Stimulated activated naive CD8-positive, alpha-beta T cell treated with anti-CD3 and anti-CD28 coated beads, Interleukin-15, amount 100 ng/mL, for 72 hours (primary cell): ENCODE measurements around the gene MAPKAPK2.
A peak's percentile ranks its signal among the peaks of the same experiment; 100 is the strongest.

ENCODE experiments used
- ATAC-seq: fragments of 150-1000 bp; cut with Tn5 transposase; 2 replicates; pipeline ENCODE4 v1.10.0; 2021; ENCODE audit warnings: mild to moderate bottlenecking, moderate library complexity
- DNase-seq, 2 donors: peaks; one replicate each; pipeline ENCODE4 v3.0.0; 2021 to 2022
- H3K27ac Mint-ChIP-seq, 2 donors: one replicate each; pipeline ENCODE4 v1.8.0; 2022; ENCODE audit warnings: mild to moderate bottlenecking in 2 of 2, mixed read lengths in 2 of 2, moderate library complexity in 2 of 2
- H3K27me3 Mint-ChIP-seq: one replicate; pipeline ENCODE4 v1.8.0; 2022; ENCODE audit warnings: mixed read lengths
- H3K4me1 Mint-ChIP-seq: one replicate; pipeline ENCODE4 v1.8.0; 2022; ENCODE audit warnings: mild to moderate bottlenecking, mixed read lengths
- H3K4me3 Mint-ChIP-seq, 2 donors: one replicate each; pipeline ENCODE4 v1.8.0; 2022; ENCODE audit warnings: mild to moderate bottlenecking in 2 of 2, mixed read lengths in 2 of 2, moderate library complexity in 1 of 2
- H3K9me3 Mint-ChIP-seq, 2 donors: one replicate each; pipeline ENCODE4 v1.8.0; 2022; ENCODE audit warnings: mixed read lengths in 2 of 2

The MAPKAPK2 gene

GRCh38 chr1:206715120-206715519 is 30.4 kb downstream of the MAPKAPK2 start:
- Mint-ChIP-seq H3K27me3 (no peaks in the 10 kb centered on the region), H3K4me3 (no peak overlapping the region), H3K9me3 (no peaks in the 10 kb centered on the region), H3K4me1 (peaks cover 86% of the 10 kb centered on the region), H3K27ac (peak overlapping the region in 1 of 2 donors; percentile 30)
- DNase-seq (no peak), ATAC-seq (no peak)

DNA sequence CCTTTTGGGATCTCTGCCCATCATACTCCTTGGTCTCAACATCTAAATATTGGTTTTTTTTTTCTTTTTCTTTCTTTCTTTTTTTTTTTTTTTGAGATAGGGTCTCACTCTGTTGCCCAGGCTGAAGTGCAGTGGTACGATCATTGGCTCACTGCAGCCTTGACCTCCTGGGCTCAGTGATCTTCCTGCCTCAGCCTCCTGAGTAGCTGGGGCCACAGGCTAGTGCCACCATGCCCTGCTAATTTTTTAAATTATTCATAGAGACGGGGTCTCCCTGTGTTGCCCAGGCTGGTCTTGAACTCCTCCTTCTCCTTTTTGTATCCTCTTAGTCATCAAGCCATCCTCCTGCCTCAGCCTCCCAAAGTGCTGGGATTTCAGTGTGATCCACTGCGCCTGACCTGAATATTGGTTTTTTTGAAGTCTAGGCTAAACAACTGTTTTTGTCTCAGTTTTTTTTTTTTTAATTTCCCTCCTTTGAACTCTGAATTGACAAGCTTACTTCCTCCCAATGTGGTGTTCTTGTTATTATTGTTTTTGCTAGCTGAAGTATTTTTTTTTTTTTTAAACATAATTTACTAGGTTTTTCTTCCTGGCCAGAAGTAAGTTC is 30.9 kb downstream of the MAPKAPK2 start:
- Mint-ChIP-seq H3K4me1 (peaks cover 82% of the 10 kb centered on the region), H3K27ac (peak overlapping the region in 1 of 2 donors; percentile 24), H3K4me3 (peak overlapping the region; percentile 10 to 13), H3K27me3 (no peaks in the 10 kb centered on the region), H3K9me3 (no peaks in the 10 kb centered on the region)
- ATAC-seq (no peak), DNase-seq (no peak)

- peaks cover 88% of the 10 kb centered on the region for H3K4me1 Mint-ChIP-seq
- ATAC-seq (peak; percentile 31), DNase-seq (no peak)
- no peaks in the 10 kb centered on the region for H3K9me3 Mint-ChIP-seq
- H3K27ac Mint-ChIP-seq: peak overlapping the region; percentile 13 to 24
- no peaks in the 10 kb centered on the region for H3K27me3 Mint-ChIP-seq
- H3K4me3 Mint-ChIP-seq: peak overlapping the region; percentile 29 to 42
These were observed 31.6 kb downstream of the MAPKAPK2 start for GRCh38 chr1:206716159-206716869.

DNA sequence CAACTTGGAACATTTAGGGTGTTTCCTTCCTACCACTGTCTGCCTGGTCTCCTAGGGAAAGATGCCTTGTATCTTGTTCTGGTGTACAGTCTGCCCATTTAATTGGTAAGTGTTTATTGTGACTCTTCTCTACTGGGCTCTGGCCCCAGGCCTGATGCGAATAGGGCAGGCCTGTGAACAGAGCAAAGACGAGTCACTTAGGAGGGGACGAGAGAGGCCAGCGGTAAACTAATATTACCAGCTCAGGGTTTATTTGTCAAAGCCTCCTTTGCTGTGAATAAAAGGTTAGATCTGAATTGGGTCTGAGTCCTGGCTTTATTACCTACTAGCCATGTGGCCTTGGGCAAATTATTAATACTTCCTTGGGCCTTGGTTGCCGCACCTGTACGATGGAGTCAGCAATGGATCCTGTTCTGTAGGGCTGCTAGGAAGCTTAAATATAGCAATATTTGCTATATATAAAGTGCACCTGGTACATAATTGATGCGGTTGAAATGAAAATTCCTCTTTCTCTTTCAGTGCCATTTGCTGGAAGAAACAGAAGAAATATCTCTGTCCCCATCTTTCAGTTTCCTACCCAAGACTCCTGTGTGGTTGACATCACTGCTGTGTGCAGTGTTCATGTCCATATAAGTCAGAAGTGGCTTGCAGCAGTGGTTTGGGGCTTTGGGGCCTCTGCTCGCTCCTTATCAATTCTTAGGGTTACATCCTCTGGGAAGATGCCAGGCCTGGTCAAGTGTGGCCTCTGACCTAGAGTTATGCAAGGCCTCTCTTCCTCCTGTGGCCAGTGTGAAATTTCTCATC is 32.4 kb downstream of the MAPKAPK2 start:
- DNase-seq (no peak), ATAC-seq (peak; percentile 80)
- Mint-ChIP-seq H3K27ac (peak overlapping the region; percentile 4 to 20), H3K4me1 (peaks cover 86% of the 10 kb centered on the region), H3K27me3 (no peaks in the 10 kb centered on the region), H3K9me3 (no peaks in the 10 kb centered on the region), H3K4me3 (peak overlapping the region; percentile 14 to 42)

- no peak overlapping the region for H3K27ac Mint-ChIP-seq
- H3K4me1 Mint-ChIP-seq: peaks cover 82% of the 10 kb centered on the region
- no peaks in the 10 kb centered on the region for H3K27me3 Mint-ChIP-seq
- no peaks in the 10 kb centered on the region for H3K9me3 Mint-ChIP-seq
- peak overlapping the region; percentile 14 to 27 for H3K4me3 Mint-ChIP-seq
- ATAC-seq (peak; percentile 35), DNase-seq (no peak)
These were observed 32.9 kb downstream of the MAPKAPK2 start for GRCh38 chr1:206717674-206717989.

DNA sequence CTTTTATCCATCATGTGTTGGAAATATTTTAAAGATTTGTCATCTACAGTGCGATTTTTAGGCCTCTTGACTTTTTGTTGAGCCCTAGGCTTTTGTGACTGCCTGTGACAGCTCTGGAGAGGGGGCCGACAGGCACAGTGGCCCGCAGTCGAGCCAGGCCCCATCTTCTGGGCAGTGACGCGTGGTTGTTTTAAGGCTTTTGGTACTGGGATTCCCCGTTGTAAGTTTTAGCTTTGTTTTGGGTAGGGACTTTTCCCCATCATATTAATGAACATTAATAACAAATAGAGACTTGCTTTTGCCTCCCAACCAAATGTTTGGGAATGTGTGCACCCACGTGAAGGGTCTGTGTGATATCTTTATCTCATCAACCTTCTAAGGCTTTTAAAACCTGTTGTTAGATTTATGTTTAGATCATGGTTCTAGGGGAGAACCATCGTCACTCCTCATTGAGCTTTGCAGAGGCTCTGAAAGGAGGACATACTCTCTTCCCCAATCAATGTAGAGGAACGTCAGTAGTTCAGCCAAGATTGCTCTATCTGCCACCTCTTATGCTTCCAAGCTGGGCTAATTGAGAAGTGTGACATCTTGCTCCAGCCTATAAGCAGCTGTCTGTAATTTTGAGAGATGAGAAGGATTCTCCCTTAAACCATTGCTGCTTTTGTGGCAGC is 34.6 kb downstream of the MAPKAPK2 start:
- Mint-ChIP-seq H3K4me1 (peaks cover 82% of the 10 kb centered on the region), H3K27ac (peak overlapping the region in 1 of 2 donors; percentile 20), H3K9me3 (no peaks in the 10 kb centered on the region), H3K27me3 (no peaks in the 10 kb centered on the region), H3K4me3 (no peak overlapping the region)
- DNase-seq: no peak
- no peak for ATAC-seq

DNA sequence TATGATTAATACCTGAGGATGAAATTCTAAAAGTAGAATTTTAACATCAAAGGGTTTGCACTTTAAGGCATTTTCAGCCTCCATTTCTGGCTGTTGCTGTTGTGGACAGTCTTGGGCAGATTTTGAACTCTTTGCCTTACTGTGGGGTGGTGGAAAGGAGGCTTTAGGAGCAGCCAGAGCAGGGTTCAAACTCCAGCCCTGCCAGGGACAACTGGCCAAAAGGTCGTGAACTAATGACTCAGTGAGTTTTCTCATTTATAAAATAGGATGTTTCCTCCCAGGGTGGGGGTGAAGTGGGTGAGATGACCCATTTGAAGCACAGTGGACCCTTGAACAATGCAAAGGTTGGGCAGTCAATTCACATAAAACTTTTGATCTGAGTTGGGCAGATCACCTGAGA is 36.7 kb downstream of the MAPKAPK2 start:
- no peaks in the 10 kb centered on the region for H3K9me3 Mint-ChIP-seq
- peaks cover 81% of the 10 kb centered on the region for H3K4me1 Mint-ChIP-seq
- H3K4me3 Mint-ChIP-seq: no peak overlapping the region
- no peak for ATAC-seq
- no peak overlapping the region for H3K27ac Mint-ChIP-seq
- DNase-seq: no peak
- H3K27me3 Mint-ChIP-seq: no peaks in the 10 kb centered on the region

GRCh38 chr1:206722751-206723461 is 38.2 kb downstream of the MAPKAPK2 start:
- Mint-ChIP-seq H3K27me3 (no peaks in the 10 kb centered on the region), H3K9me3 (no peaks in the 10 kb centered on the region), H3K4me1 (peaks cover 74% of the 10 kb centered on the region), H3K27ac (no peak overlapping the region), H3K4me3 (no peak overlapping the region)
- DNase-seq (no peak), ATAC-seq (no peak)

- H3K27me3 Mint-ChIP-seq: no peaks in the 10 kb centered on the region
- no peak for ATAC-seq
- H3K4me1 Mint-ChIP-seq: peaks cover 76% of the 10 kb centered on the region
- H3K27ac Mint-ChIP-seq: no peak overlapping the region
- no peak for DNase-seq
- no peaks in the 10 kb centered on the region for H3K9me3 Mint-ChIP-seq
- no peak overlapping the region for H3K4me3 Mint-ChIP-seq
These were observed 38.7 kb downstream of the MAPKAPK2 start for GRCh38 chr1:206723462-206723804.

DNA sequence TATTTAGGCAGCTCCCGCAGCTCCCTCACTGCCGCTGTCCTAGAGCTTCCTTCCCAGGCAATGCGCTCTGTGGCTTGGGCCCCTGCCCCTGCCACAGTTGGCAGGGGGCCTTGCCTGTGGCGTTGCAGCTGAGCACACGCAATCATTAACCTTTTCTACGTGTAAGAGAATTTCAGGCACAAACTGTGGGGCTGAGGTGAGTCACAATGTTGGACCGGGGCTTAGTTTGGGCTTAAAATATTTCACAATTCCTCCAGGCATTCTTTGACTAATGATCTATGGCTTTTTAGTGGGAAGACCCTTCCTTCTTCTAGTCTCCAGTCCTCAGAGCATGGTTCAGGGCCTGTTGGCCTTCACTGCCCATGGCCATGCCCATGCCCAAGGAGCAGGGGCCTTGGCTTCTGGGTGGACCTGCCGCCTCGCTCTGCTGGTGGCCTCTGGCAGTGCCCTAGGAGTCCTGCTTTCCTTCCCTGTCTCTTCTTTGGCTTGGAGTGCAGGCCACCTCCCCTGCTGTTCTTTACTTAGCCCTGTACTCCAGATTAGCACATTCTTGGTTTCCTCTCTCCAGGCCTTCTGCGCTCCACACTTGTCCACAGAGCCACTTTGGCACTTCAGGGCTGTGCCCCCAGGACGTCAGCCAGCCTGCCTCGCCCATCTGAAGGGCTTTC is 39.2 kb downstream of the MAPKAPK2 start:
- peak overlapping the region in 1 of 2 donors; percentile 32 for H3K27ac Mint-ChIP-seq
- ATAC-seq (no peak), DNase-seq (no peak)
- peaks cover 74% of the 10 kb centered on the region for H3K4me1 Mint-ChIP-seq
- H3K4me3 Mint-ChIP-seq: peak overlapping the region in 1 of 2 donors; percentile 10
- H3K9me3 Mint-ChIP-seq: no peaks in the 10 kb centered on the region
- no peaks in the 10 kb centered on the region for H3K27me3 Mint-ChIP-seq

GRCh38 chr1:206725109-206725963 is 40.6 kb downstream of the MAPKAPK2 start:
- peak; percentile 41 to 48 for DNase-seq
- Mint-ChIP-seq H3K27me3 (no peaks in the 10 kb centered on the region), H3K27ac (no peak overlapping the region), H3K4me3 (no peak overlapping the region), H3K9me3 (no peaks in the 10 kb centered on the region), H3K4me1 (peaks cover 69% of the 10 kb centered on the region)
- peak; percentile 33 for ATAC-seq

- Mint-ChIP-seq H3K9me3 (no peaks in the 10 kb centered on the region), H3K27ac (peak overlapping the region; percentile 63 to 86), H3K4me1 (peaks cover 51% of the 10 kb centered on the region), H3K4me3 (no peak overlapping the region), H3K27me3 (no peaks in the 10 kb centered on the region)
- DNase-seq (no peak), ATAC-seq (no peak)
These were observed 43.4 kb downstream of the MAPKAPK2 start for GRCh38 chr1:206727981-206728696.

DNA sequence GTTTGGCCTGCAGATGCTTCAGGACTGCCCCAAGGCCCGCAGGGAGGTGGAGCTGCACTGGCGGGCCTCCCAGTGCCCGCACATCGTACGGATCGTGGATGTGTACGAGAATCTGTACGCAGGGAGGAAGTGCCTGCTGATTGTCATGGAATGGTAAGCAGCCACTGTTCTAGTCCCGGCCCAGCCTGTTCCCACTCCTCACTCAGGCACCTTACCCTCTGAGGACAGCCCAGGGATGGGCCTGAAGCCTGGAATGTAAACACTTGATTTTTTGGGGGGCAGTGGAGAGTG is 43.9 kb downstream of the MAPKAPK2 start:
- Mint-ChIP-seq H3K4me3 (no peak overlapping the region), H3K27ac (peak overlapping the region; percentile 50 to 64), H3K9me3 (no peaks in the 10 kb centered on the region), H3K4me1 (peaks cover 46% of the 10 kb centered on the region), H3K27me3 (no peaks in the 10 kb centered on the region)
- no peak for DNase-seq
- no peak for ATAC-seq

- H3K4me1 Mint-ChIP-seq: peaks cover 44% of the 10 kb centered on the region
- ATAC-seq (no peak), DNase-seq (no peak)
- H3K27ac Mint-ChIP-seq: peak overlapping the region in 1 of 2 donors; percentile 50
- H3K27me3 Mint-ChIP-seq: no peaks in the 10 kb centered on the region
- no peak overlapping the region for H3K4me3 Mint-ChIP-seq
- no peaks in the 10 kb centered on the region for H3K9me3 Mint-ChIP-seq
These were observed 44.3 kb downstream of the MAPKAPK2 start for GRCh38 chr1:206729050-206729449.
